ENCODE measurements around the gene DCUN1D1.

Gene DCUN1D1

DNA sequence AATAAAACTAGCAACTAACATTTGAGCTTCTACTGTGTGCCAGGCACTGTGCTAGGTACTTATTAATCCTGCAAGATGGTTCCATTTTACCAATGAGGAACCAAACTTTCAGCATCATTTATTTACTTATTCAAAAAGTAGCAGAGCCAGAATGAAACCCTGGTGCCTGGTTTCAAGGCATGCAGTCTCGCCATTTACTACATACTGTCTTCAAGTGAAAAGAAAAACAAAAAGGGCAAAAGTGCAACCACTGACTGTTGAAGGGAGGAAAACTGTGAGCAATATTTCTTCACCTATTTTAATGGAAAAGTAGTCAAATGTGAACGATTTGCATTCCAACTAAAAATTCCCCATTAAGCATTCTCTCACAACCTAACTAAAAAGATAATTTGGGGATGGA, 8.7 kb downstream of the DCUN1D1 start:
- no peak for DNase-seq

- DNase-seq = no peak
These were observed 9.4 kb downstream of the DCUN1D1 start for GRCh38 chr3:182970811-182971418.

- no peak for DNase-seq
These were observed 10.5 kb downstream of the DCUN1D1 start for GRCh38 chr3:182969853-182970252.

GRCh38 chr3:182969277-182969676, 11.1 kb downstream of the DCUN1D1 start:
- peak; percentile 14 to 58 (median 36) for DNase-seq

GRCh38 chr3:182967218-182968204, 12.8 kb downstream of the DCUN1D1 start:
- peak in 2 of 4 experiments; percentile 43 to 50 for DNase-seq

DNA sequence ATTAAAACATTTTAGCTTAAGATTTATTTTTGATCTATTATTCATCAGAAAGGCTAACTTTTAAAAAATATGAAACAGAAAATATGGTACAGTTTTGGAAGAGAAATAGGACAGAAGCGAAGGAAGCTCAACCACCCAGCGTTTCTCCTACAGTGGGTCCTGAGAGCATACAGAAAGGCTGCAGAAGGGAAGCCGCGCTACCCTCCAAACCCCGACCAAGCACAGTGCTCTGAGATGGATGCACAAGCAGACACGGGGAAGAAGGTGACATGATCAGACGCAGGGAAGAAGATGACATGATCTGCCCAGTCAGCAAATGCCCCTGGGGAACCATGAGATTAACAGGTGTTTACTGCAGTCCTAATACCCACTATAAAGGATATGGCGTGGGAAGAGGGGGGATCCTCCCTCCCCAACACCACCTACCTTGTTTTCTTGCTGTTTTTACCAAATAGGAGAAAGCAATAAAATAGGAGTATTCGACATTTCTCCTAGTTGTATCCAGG, 14.4 kb downstream of the DCUN1D1 start:
- no peak for DNase-seq

- DNase-seq = no peak
These were observed 16.2 kb downstream of the DCUN1D1 start for GRCh38 chr3:182964179-182964578.

GRCh38 chr3:182962166-182962565, 18.2 kb downstream of the DCUN1D1 start:
- DNase-seq = peak in 1 of 4 experiments; percentile 20

- peak; percentile 41 to 66 (median 64) for DNase-seq
These were observed 20.6 kb downstream of the DCUN1D1 start for GRCh38 chr3:182959474-182960350.

- no peak for DNase-seq
These were observed 22.6 kb downstream of the DCUN1D1 start for GRCh38 chr3:182957676-182958266.

DNA sequence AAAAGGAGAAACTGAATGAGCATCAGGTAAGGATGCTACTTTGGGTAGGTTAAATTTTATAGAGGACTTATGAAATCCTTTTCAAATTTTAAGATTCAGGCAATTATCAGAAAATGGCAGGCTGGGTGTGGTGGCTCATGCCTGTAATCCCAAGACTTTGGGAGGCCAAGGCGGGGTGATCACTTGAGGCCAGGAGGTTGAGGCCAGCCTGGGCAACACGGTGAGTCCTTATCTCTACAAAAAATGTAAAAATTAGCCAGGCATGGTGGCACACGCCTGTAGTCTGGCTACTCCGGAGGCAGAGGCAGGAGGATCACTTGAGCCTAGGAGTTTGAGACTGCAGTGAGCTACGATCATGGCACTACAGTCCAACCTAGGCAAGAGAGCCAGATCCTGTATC, 23.1 kb downstream of the DCUN1D1 start:
- DNase-seq = no peak

DNA sequence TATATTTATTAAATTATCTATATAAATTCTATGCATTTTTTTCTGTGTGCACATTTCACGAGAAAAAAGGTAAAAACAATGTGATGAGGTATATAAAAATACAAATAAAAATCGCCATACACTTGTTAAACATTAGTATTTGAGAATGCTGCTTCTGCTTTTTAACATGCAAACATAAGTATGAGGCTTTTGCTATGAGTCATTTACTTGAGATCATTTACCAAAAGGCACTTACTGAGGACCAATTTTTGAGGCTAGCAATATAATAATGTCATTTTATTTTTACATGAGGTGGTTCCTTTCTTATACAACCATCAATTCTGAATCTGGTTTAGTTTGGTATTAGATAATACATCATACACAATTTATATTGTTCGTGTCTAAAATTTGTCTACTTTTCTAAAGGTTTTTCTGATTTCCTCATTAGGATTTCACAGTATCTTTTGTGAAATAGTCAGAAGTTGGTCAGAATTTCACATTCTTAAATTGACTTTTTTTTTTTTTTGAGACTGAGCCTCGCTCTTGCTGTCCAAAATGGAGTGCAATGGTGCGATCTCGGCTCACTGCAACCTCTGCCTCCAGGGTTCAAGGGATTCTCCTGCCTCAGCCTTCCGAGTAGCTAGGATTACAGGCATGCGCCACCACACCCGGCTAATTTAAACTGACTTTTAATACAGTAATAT, 25.6 kb downstream of the DCUN1D1 start:
- peak; percentile 6 to 74 (median 48) for DNase-seq

GRCh38 chr3:182949688-182950087, 30.6 kb downstream of the DCUN1D1 start:
- DNase-seq = no peak

- DNase-seq = peak in 2 of 4 experiments; percentile 17 to 40
These were observed 32.0 kb downstream of the DCUN1D1 start for GRCh38 chr3:182948305-182948704.

GRCh38 chr3:182947888-182948287, 32.5 kb downstream of the DCUN1D1 start:
- peak in 1 of 4 experiments; percentile 10 for DNase-seq

GRCh38 chr3:182941719-182942118, 38.6 kb downstream of the DCUN1D1 start:
- DNase-seq = no peak

DNA sequence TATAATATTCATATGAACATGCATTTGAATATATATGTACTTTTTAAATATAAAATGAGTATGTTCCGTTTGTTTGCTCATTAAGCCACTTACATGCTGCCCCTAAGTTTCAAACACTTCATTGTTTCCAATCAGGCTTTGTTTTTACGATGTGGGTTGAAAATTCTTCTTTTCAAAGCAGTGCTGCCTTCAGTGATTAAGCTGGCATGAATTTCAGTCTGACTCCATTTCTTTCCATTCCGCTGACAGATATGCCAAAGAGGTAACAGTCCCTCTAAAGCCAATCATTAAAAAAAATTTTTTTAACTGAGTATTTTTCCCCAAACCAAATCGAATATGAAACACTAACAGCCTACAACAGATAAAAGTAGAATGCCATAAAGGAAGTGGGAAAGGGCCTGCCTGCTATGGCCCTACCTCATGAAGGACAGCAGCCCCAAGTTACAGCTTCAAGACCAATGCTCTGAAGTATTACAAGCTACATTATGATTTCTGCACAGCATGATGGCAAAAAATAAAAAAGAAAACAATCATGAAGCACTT, 40.0 kb downstream of the DCUN1D1 start:
- DNase-seq = no peak

DNA sequence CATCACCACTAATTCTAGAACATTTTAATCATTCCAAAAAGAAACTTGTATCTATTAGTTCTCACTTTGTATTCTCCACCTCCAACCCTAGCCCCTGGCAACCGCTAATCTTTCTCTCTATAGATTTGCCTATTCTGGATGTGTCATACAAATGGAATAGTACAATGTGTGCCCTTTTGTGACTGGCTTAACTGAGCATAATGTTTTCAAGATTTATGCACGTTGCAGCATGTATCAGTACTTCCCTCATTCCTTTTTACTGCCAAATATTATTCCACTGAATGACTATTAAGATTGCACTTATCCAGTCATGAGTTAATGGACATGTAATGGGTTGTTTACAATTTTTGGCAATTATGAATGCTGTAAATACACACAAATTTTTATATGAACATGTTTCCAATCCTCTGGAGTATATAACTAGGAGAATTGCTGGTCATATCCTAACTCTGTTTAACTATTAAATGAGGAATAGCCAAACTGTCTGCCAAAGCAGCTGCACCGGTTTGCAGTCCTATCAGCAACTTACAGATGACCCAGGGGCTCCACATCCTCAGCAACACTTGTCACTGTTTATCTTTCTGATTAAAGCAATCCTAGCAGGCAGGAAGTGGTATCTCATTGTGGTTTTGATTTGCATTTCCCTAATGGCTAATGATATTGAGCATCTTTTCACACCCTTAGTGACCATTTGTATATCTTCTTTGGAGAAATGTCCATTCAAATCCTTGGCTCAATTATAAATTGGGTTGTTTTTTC, 42.9 kb downstream of the DCUN1D1 start:
- DNase-seq = no peak

DNA sequence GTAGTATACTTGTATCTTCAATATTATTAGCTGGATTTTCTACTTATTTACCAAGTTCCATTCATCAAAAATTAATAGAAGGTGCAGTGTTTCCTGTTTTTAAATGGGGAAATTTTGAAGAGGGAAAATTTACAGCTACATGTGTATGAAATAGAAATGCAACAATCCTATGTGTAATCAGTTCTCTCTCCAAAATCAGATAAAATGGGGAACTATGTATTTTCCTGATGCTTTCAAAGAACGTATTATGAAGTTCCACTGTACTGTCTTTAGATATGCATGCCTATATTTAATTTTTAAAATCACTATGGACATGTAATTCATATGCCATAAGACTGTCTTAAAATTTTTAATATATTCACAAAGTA, 43.4 kb downstream of the DCUN1D1 start:
- DNase-seq = peak in 2 of 4 experiments; percentile 19 to 23

DNA sequence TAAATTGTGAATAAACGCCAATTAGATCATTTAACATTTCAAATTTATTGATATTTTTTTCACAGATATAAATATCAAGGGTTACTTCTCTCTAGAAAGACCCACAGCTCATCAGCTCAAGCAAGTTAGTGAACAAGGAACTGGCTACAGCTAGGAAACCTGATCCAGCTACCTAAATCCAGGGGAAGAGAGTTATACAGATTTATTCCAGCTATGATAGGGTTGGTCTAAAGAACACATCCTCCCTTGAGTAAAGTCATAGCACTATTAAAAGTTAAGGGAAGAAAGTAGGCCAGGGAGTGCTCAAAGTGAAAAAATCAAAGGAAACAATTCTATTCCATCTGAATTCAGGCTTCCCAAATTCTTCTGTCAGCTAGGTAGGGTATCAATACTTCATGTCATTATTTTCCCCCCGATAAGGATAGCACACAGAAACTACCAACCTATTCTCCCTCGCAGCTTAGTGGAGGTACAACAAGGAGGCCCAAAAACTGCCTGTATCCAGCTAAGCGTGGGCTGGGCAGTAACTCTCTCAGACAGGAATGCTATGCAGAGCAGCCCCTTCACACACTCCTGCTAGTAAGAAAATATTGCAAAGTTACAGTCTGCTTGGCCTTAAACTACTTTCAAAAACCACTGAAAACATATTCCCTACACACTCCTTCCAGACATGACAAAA, 44.0 kb downstream of the DCUN1D1 start:
- DNase-seq = no peak

All from suppressor macrophage (primary cell).